ENCODE measurements around the gene CXCL3.

Gene CXCL3

DNA sequence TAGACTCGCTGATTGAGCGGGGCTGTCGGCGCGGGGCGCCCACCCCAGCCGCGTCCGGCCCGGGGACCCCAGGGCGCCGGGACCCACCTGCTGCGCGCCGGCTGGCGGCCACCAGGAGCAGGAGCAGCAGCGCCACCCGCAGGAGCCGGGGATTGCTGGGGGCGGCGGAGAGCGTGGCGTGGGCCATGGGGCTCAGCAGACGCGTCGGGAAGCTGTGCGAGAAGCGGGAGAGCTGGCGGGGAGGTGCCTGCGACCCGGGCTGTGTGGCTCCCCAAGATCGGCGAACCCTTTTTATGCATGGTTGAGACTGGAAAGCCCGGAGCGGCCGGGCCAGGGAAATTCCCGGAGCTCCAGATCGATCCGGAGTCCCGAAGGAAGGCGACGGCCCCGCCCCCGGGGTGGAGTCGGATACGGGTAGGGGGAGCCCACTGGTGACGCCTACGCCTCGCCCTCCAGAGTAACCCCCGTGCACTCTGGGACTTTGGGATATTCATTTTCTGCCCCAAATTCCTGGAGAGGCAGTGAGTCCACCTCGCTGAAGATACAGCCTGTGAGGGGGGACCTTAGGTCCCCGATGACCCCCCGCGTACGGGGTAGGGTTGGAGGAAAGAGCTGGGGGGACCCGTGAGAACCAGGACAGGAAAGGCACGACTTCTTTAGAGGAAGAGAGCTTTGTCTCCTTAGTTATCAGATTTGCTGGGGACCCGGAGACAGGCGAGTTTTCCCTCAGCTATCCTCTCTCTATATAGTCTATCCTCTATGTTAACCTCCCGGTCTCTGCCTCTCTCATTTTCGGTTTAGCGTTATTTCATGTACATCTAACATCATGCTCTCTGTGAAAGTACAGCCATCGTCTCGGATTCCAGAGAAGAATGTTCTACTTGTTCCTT is at the start of gene CXCL3:
CXCL3 (minus strand) TSS at position 265 of the 890 bp plus-strand sequence; CDS start at position 187, 78 bp downstream.
- Histone ChIP-seq H3K36me3 (ENCODE audit: control insufficient read depth, insufficient read depth, low read length) (no peaks in the 10 kb centered on the region), H3K4me3 (replicated peaks; ENCODE audit: low read depth, low read length) (peak within 1 kb of the TSS; percentile 68), H3K27me3 (replicated peaks; ENCODE audit: control insufficient read depth, insufficient read depth, low read length) (no peaks in the 10 kb centered on the region; the same call in none of the 2 replicates)
- DNase-seq (ENCODE audit: extremely low read depth, insufficient read length): peak; percentile 13
- TF ChIP-seq, protein P1, sequence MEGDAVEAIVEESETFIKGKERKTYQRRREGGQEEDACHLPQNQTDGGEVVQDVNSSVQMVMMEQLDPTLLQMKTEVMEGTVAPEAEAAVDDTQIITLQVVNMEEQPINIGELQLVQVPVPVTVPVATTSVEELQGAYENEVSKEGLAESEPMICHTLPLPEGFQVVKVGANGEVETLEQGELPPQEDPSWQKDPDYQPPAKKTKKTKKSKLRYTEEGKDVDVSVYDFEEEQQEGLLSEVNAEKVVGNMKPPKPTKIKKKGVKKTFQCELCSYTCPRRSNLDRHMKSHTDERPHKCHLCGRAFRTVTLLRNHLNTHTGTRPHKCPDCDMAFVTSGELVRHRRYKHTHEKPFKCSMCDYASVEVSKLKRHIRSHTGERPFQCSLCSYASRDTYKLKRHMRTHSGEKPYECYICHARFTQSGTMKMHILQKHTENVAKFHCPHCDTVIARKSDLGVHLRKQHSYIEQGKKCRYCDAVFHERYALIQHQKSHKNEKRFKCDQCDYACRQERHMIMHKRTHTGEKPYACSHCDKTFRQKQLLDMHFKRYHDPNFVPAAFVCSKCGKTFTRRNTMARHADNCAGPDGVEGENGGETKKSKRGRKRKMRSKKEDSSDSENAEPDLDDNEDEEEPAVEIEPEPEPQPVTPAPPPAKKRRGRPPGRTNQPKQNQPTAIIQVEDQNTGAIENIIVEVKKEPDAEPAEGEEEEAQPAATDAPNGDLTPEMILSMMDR (IDR thresholded peaks at IDR 0.05; ENCODE audit: insufficient read depth, low read length, poor library complexity, severe bottlenecking): no peak

DNA sequence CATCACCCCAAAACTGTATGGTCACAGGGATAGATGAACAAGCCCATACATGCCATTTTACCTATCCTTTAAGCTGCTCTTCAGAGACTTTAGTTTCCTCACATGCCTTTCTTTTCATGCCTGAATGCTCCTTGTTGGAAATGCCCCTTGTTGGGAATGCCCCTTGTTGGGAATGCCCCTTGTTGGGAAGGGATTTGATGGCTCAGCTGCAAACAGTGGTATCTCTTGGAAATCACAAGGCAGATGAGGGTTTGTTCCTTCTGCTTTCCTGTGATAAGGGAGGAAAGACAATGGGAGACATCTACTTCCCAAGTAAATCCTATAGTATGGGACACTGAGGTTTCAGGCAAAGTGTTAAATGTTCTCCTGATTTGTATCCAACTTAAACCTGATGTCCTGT is 49.0 kb upstream of the CXCL3 start:
- TF ChIP-seq, protein P1 (IDR thresholded peaks at IDR 0.05; ENCODE audit: insufficient read depth, low read length, poor library complexity, severe bottlenecking): no peak
- no peak for DNase-seq (ENCODE audit: extremely low read depth, insufficient read length)
- no peaks in the 10 kb centered on the region for H3K27me3 ChIP-seq (replicated peaks; ENCODE audit: control insufficient read depth, insufficient read depth, low read length)
- no peak overlapping the region for H3K4me3 ChIP-seq (replicated peaks; ENCODE audit: low read depth, low read length)
- H3K36me3 ChIP-seq (ENCODE audit: control insufficient read depth, insufficient read depth, low read length): no peaks in the 10 kb centered on the region

DNA sequence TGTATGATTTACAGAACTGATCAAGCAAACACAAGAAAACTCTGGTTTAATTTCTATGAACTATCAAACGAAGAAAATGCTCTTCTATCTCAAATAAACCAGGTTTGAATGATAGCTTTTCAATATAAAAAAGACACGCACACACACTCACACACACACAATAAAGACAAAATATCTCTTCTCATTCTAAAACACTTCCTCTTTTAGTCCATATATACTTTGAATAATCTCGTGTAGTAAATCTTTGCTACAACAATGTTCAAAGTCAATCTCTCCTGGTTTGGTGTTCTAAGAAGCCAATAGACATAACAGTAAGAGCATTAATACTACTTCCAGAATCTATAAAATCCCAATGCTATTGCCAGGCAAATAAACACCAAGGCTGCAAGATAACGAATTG is 47.2 kb upstream of the CXCL3 start:
- Histone ChIP-seq H3K27me3 (replicated peaks; ENCODE audit: control insufficient read depth, insufficient read depth, low read length) (no peaks in the 10 kb centered on the region), H3K36me3 (ENCODE audit: control insufficient read depth, insufficient read depth, low read length) (no peaks in the 10 kb centered on the region), H3K4me3 (replicated peaks; ENCODE audit: low read depth, low read length) (no peak overlapping the region)
- DNase-seq (ENCODE audit: extremely low read depth, insufficient read length): no peak
- TF ChIP-seq, protein P1 (IDR thresholded peaks at IDR 0.05; ENCODE audit: insufficient read depth, low read length, poor library complexity, severe bottlenecking): no peak

DNA sequence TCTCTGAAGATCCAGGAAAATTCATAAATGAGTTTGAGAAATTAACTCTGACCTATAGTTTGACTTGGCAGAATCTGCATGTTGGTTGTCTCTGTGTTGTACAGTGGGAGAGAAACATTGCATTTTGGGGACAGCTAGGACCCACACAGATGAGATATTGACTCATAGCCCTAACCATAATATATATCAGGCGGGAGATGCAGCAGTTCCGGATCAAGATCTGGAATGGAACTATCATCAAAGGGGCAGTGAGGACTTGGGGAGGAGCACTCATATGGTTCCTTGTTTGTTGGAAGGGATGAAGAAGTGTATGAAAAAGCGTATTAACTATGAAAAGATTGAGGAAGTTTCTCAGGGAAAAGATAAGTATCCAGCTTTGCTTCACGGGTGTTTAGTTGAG is 46.5 kb upstream of the CXCL3 start:
- H3K4me3 ChIP-seq (replicated peaks; ENCODE audit: low read depth, low read length): no peak overlapping the region
- TF ChIP-seq, protein P1 (IDR thresholded peaks at IDR 0.05; ENCODE audit: insufficient read depth, low read length, poor library complexity, severe bottlenecking): no peak
- DNase-seq (ENCODE audit: extremely low read depth, insufficient read length): no peak

DNA sequence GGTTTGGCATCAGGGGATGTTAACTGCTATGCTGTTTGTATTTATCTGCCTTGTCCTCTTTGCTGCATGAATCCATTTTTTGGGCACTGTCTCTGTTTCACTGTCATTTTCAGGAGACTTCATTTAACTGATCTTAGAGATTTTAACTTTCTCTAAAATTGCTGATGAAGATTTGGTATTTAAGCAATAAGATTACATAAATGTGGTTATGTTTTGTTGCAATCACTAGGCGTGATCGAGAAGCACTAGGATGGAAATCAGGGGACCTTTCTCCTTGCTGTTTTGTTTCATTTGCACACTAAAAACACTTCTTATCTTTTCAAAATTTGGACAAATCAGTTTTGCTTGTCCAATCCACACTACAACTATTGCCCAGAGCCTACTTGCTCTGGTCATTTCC is 45.1 kb upstream of the CXCL3 start:
- Histone ChIP-seq H3K27me3 (replicated peaks; ENCODE audit: control insufficient read depth, insufficient read depth, low read length) (no peaks in the 10 kb centered on the region), H3K36me3 (ENCODE audit: control insufficient read depth, insufficient read depth, low read length) (no peaks in the 10 kb centered on the region), H3K4me3 (replicated peaks; ENCODE audit: low read depth, low read length) (no peak overlapping the region)
- TF ChIP-seq, protein P1 (IDR thresholded peaks at IDR 0.05; ENCODE audit: insufficient read depth, low read length, poor library complexity, severe bottlenecking): no peak
- no peak for DNase-seq (ENCODE audit: extremely low read depth, insufficient read length)

More for the DNA sequence above, 46.5 kb upstream of the CXCL3 start:
- no peaks in the 10 kb centered on the region for H3K27me3 ChIP-seq (replicated peaks; ENCODE audit: control insufficient read depth, insufficient read depth, low read length)
- no peaks in the 10 kb centered on the region for H3K36me3 ChIP-seq (ENCODE audit: control insufficient read depth, insufficient read depth, low read length)
